Suprapubic skin (tissue), 3 donors: ENCODE results near the gene TBC1D24.

Experiments
- POLR2AphosphoS5 ChIP-seq, 3 donors: sonication (generic); formaldehyde crosslinking; IDR thresholded peaks; one replicate each; pipeline ENCODE4 v1.6.1; 2017; ENCODE audit warnings: antibody characterized with exemption in 3 of 3
- TF ChIP-seq, protein P1 (sequence below), 2 donors: fragments of 200-600 bp in 1 of 2; fragments of 450-650 bp in 1 of 2; sonication (generic) in 1 of 2; IDR thresholded peaks; one replicate each; pipeline ENCODE4 v1.5.1; 2016 to 2019; ENCODE audit warnings: antibody characterized with exemption in 2 of 2, mild to moderate bottlenecking in 1 of 2, moderate library complexity in 1 of 2

DNA sequence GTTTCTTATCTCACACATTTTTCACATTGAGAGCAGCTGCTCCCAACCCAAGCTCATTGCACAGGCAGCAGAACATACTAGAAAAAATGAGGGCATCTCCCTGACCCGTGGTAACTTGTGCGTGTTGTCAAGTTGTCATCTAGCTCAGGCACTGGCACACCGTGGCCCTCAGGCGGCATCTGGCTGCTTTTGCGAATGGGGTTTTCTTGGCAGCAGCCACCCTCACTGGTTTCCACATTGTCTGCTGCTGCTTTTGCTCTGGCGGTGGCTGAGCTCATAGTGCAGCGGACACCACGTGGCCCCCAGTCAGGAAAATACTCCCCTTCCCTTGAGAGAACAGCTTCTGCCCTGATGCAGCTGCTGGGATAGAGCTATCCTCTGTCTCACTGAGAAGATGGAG is 24.4 kb upstream of the TBC1D24 start:
- TF ChIP-seq, protein P1, sequence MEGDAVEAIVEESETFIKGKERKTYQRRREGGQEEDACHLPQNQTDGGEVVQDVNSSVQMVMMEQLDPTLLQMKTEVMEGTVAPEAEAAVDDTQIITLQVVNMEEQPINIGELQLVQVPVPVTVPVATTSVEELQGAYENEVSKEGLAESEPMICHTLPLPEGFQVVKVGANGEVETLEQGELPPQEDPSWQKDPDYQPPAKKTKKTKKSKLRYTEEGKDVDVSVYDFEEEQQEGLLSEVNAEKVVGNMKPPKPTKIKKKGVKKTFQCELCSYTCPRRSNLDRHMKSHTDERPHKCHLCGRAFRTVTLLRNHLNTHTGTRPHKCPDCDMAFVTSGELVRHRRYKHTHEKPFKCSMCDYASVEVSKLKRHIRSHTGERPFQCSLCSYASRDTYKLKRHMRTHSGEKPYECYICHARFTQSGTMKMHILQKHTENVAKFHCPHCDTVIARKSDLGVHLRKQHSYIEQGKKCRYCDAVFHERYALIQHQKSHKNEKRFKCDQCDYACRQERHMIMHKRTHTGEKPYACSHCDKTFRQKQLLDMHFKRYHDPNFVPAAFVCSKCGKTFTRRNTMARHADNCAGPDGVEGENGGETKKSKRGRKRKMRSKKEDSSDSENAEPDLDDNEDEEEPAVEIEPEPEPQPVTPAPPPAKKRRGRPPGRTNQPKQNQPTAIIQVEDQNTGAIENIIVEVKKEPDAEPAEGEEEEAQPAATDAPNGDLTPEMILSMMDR (IDR thresholded peaks at IDR 0.05), result no peak
- no peak for TF ChIP-seq POLR2AphosphoS5 (IDR thresholded peaks at IDR 0.05)
